H9 (cell line): Measurements from ENCODE around the gene ATP8B4. TPM values are rescaled to one million over a fixed set of nuclear protein-coding genes. Genes with fewer than 3 reads are reported as not detected.

Experiments used
- DNase-seq: peaks from one replicate; pipeline ENCODE4 v3.0.0-alpha.2; 2017
- H2AFZ ChIP-seq: one replicate; pipeline ENCODE4 v1.6.1; 2013; ENCODE audit warnings: mild to moderate bottlenecking, low read length, control low read depth, moderate library complexity
- H2AK5ac ChIP-seq: 2 replicates; pipeline ENCODE4 v1.6.1; 2013; ENCODE audit warnings: low read length, control low read depth, mixed read lengths; ENCODE audit not compliant: insufficient read length
- H2BK120ac ChIP-seq: one replicate; pipeline ENCODE4 v1.6.1; 2013; ENCODE audit warnings: low read depth, mild to moderate bottlenecking, low read length, control low read depth, inconsistent platforms; ENCODE audit not compliant: poor library complexity, severe bottlenecking
- H2BK12ac ChIP-seq: 2 replicates; pipeline ENCODE4 v1.6.1; 2013; ENCODE audit warnings: low read length, control low read depth, mixed read lengths, low read depth; ENCODE audit not compliant: insufficient read length
- H2BK15ac ChIP-seq: 2 replicates; pipeline ENCODE4 v1.6.1; 2013; ENCODE audit warnings: low read depth, low read length, control low read depth
- H2BK20ac ChIP-seq: one replicate; pipeline ENCODE4 v1.6.1; 2013; ENCODE audit warnings: low read depth, mild to moderate bottlenecking, low read length, control low read depth, inconsistent platforms; ENCODE audit not compliant: poor library complexity, severe bottlenecking
- H2BK5ac ChIP-seq: 2 replicates; pipeline ENCODE4 v1.6.1; 2013; ENCODE audit warnings: low read length, control low read depth, mixed read lengths; ENCODE audit not compliant: insufficient read length
- H3K14ac ChIP-seq: 2 replicates; pipeline ENCODE4 v1.6.1; 2013; ENCODE audit warnings: low read length, control low read depth; ENCODE audit not compliant: insufficient read depth
- H3K18ac ChIP-seq: 2 replicates; pipeline ENCODE4 v1.6.1; 2013; ENCODE audit warnings: low read depth, mild to moderate bottlenecking, mixed read lengths, low read length, control low read depth; ENCODE audit not compliant: insufficient read length
- H3K23ac ChIP-seq: 2 replicates; pipeline ENCODE4 v1.6.1; 2013; ENCODE audit warnings: low read length, control low read depth, mixed read lengths, low read depth; ENCODE audit not compliant: insufficient read length
- H3K23me2 ChIP-seq: 2 replicates; pipeline ENCODE4 v1.6.1; 2013; ENCODE audit warnings: low read depth, mild to moderate bottlenecking, mixed read lengths, low read length, control low read depth; ENCODE audit not compliant: insufficient read length, poor library complexity, severe bottlenecking
- H3K27ac ChIP-seq: 2 replicates; pipeline ENCODE4 v1.5.1; 2013; ENCODE audit warnings: low read length, control low read depth, mixed read lengths, low read depth; ENCODE audit not compliant: insufficient read length
- H3K27me3 ChIP-seq: 2 replicates; pipeline ENCODE4 v1.6.1; 2013; ENCODE audit warnings: low read length, control low read depth, inconsistent platforms; ENCODE audit not compliant: insufficient read depth
- H3K4ac ChIP-seq: 2 replicates; pipeline ENCODE4 v1.6.1; 2013; ENCODE audit warnings: low read depth, mild to moderate bottlenecking, control low read depth, inconsistent platforms, low read length, moderate library complexity
- H3K4me1 ChIP-seq: 2 replicates; pipeline ENCODE4 v1.6.1; 2013; ENCODE audit warnings: low read length, control low read depth, inconsistent platforms; ENCODE audit not compliant: insufficient read depth
- H3K4me2 ChIP-seq: 2 replicates; pipeline ENCODE4 v1.6.1; 2013; ENCODE audit warnings: low read length, control low read depth, mixed read lengths; ENCODE audit not compliant: insufficient read length, insufficient read depth
- H3K56ac ChIP-seq: 2 replicates; pipeline ENCODE4 v1.6.1; 2013; ENCODE audit warnings: low read depth, mild to moderate bottlenecking, mixed read lengths, low read length, control low read depth; ENCODE audit not compliant: insufficient read length
- H3K79me1 ChIP-seq: 2 replicates; pipeline ENCODE4 v1.6.1; 2013; ENCODE audit warnings: low read depth, mild to moderate bottlenecking, moderate library complexity, low read length, control low read depth, inconsistent platforms; ENCODE audit not compliant: insufficient read depth, poor library complexity, severe bottlenecking
- H3K79me2 ChIP-seq: 2 replicates; pipeline ENCODE4 v1.6.1; 2013; ENCODE audit warnings: low read length, control low read depth, inconsistent platforms; ENCODE audit not compliant: insufficient read depth
- H3K9ac ChIP-seq: 2 replicates; pipeline ENCODE4 v1.6.1; 2013; ENCODE audit warnings: low read length, control low read depth, mixed read lengths; ENCODE audit not compliant: insufficient read length; ENCODE audit errors: extremely low read depth
- H3K9me3 ChIP-seq: one replicate; pipeline ENCODE4 v1.6.1; 2013; ENCODE audit warnings: low read depth, low read length, inconsistent platforms; ENCODE audit not compliant: control insufficient read depth
- H3T11ph ChIP-seq: one replicate; pipeline ENCODE4 v1.6.1; 2013; ENCODE audit warnings: mild to moderate bottlenecking, low read length, control low read depth, inconsistent platforms
- H4K20me1 ChIP-seq: one replicate; pipeline ENCODE4 v1.6.1; 2013; ENCODE audit not compliant: control insufficient read depth, insufficient read length, insufficient read depth
- H4K5ac ChIP-seq: 2 replicates; pipeline ENCODE4 v1.6.1; 2013; ENCODE audit warnings: low read depth, mild to moderate bottlenecking, mixed read lengths, low read length, control low read depth; ENCODE audit not compliant: insufficient read length
- H4K8ac ChIP-seq: replicated peaks from 2 replicates; pipeline ENCODE4 v1.6.1; 2013; ENCODE audit warnings: low read length, control low read depth, mixed read lengths, low read depth; ENCODE audit not compliant: insufficient read length
- H4K91ac ChIP-seq: 2 replicates; pipeline ENCODE4 v1.6.1; 2013; ENCODE audit warnings: low read depth, mild to moderate bottlenecking, moderate library complexity, mixed read lengths, low read length, control low read depth; ENCODE audit not compliant: insufficient read length
- H3K27ac Mint-ChIP-seq, 3 experiments: 2 replicates in 2 of 3; 3 replicates in 1 of 3; pipeline ENCODE4 v1.8.0; 2020 to 2021; ENCODE audit warnings: mixed read lengths in 3 of 3, mild to moderate bottlenecking in 1 of 3, moderate library complexity in 1 of 3
- H3K27me3 Mint-ChIP-seq: 2 replicates; pipeline ENCODE4 v1.8.0; 2021; ENCODE audit warnings: low read depth, mild to moderate bottlenecking, moderate library complexity, mixed read lengths
- H3K36me3 Mint-ChIP-seq, 3 experiments: 2 replicates in 2 of 3; 3 replicates in 1 of 3; pipeline ENCODE4 v1.8.0; 2020 to 2021; ENCODE audit warnings: low read depth in 3 of 3, mixed read lengths in 3 of 3; ENCODE audit not compliant: insufficient read depth in 1 of 3
- H3K4me1 Mint-ChIP-seq, 2 experiments: 2 replicates each; pipeline ENCODE4 v1.8.0; 2020; ENCODE audit warnings: mixed read lengths in 2 of 2
- H3K4me3 Mint-ChIP-seq, 2 experiments: 2 replicates in 1 of 2; 3 replicates in 1 of 2; pipeline ENCODE4 v1.8.0; 2020 to 2021; ENCODE audit warnings: mild to moderate bottlenecking in 2 of 2, mixed read lengths in 2 of 2, moderate library complexity in 1 of 2
- H3K9me3 Mint-ChIP-seq, 2 experiments: 2 replicates in 1 of 2; 3 replicates in 1 of 2; pipeline ENCODE4 v1.8.0; 2020; ENCODE audit warnings: mild to moderate bottlenecking in 2 of 2, mixed read lengths in 2 of 2, moderate library complexity in 1 of 2
- CTCF ChIP-seq: fragments of 200-600 bp; sonication (generic); conservative IDR thresholded peaks from 3 replicates; pipeline ENCODE4 v1.8.0; 2021; ENCODE audit warnings: antibody characterized with exemption, mild to moderate bottlenecking
- WGBS: extraction: QIAGEN DNeasy Blood & Tissue Kit; methylation state at CpG from one replicate; pipeline ENCODE4 v1.1.7; 2013; ENCODE audit warnings: missing lambda C conversion rate, low lambda C conversion rate, mixed read lengths; ENCODE audit not compliant: insufficient read length; ENCODE audit errors: extremely low coverage; 5-methylcytosine and 5-hydroxymethylcytosine counted together
- total RNA-seq: library from RNA; stranded (reverse); gene quantifications from 2 replicates; pipeline ENCODE4 v1.2.1, GENCODE V29; 2021

ATP8B4 gene
- total RNA-seq, 1 experiment from 2014 or later, result 0.52 TPM

GRCh38 chr15:50151476-50151875 lies 32.4 kb upstream of the ATP8B4 start:
- H3T11ph ChIP-seq, result no peak overlapping the region
- no peak overlapping the region for H3K56ac ChIP-seq
- no peak overlapping the region for H2AK5ac ChIP-seq
- Mint-ChIP-seq H3K27ac (no peak overlapping the region), H3K36me3 (no peaks in the 10 kb centered on the region), H3K4me3 (no peak overlapping the region), H3K27me3 (no peaks in the 10 kb centered on the region), H3K4me1 (peaks cover 0 to 2% of the 10 kb centered on the region in 2 experiments; a peak in 2 of 4 replicates), H3K9me3 (peaks cover 0 to 2% of the 10 kb centered on the region in 2 experiments; a peak in 2 of 5 replicates)
- H2BK12ac ChIP-seq, result no peak overlapping the region
- no peak overlapping the region for H3K9ac ChIP-seq
- DNase-seq, result no peak
- H3K23me2 ChIP-seq, result no peaks in the 10 kb centered on the region
- no peaks in the 10 kb centered on the region for H3K79me1 ChIP-seq
- no peak overlapping the region for H2BK5ac ChIP-seq
- no peak overlapping the region for H3K4ac ChIP-seq
- H4K20me1 ChIP-seq, result no peaks in the 10 kb centered on the region
- H3K23ac ChIP-seq, result no peak overlapping the region
- no peaks in the 10 kb centered on the region for H3K9me3 ChIP-seq
- H3K27ac ChIP-seq, result no peak overlapping the region
- H2AFZ ChIP-seq, result no peak overlapping the region
- no peak overlapping the region for H4K8ac ChIP-seq
- no peak overlapping the region for H2BK15ac ChIP-seq
- no peak overlapping the region for H4K91ac ChIP-seq
- H2BK20ac ChIP-seq, result no peak overlapping the region
- no peaks in the 10 kb centered on the region for H3K27me3 ChIP-seq
- H2BK120ac ChIP-seq, result no peak overlapping the region
- no CpG with 5 or more reads among the region's 2 CpGs for WGBS
- no peaks in the 10 kb centered on the region for H3K79me2 ChIP-seq
- no peak for TF ChIP-seq CTCF
- no peak overlapping the region for H3K18ac ChIP-seq
- no peaks in the 10 kb centered on the region for H3K4me1 ChIP-seq
- no peak overlapping the region for H4K5ac ChIP-seq
- H3K4me2 ChIP-seq, result no peak overlapping the region
- no peak overlapping the region for H3K14ac ChIP-seq
